Right cardiac atrium (tissue), 5 donors: ENCODE measurements around the gene LRATD1. TPM values are rescaled to one million over a fixed set of nuclear protein-coding genes. Genes with fewer than 3 reads are reported as not detected.
"Not testable (repeated sequence)": the region's sequence is repeated elsewhere in the genome, so short reads cannot be mapped to it uniquely, and the experiment has no call there.

ENCODE experiments used
- ATAC-seq, 2 donors: fragments of 200-7000 bp; cut with Tn5 transposase; one replicate each; pipeline versions ENCODE4 v1.8.0 to v1.9.1; 2020; ENCODE audit warnings: moderate library complexity in 2 of 2, mild to moderate bottlenecking in 1 of 2
- DNase-seq, 3 donors: peaks; one replicate each; pipeline ENCODE4 v3.0.0-alpha.2; 2020
- H3K27ac ChIP-seq: one replicate; pipeline ENCODE4 v1.5.1; 2013; ENCODE audit warnings: mild to moderate bottlenecking, low read length, control low read depth, moderate library complexity
- H3K27me3 ChIP-seq: one replicate; pipeline ENCODE4 v1.6.1; 2013; ENCODE audit not compliant: control insufficient read depth, insufficient read depth
- H3K4me1 ChIP-seq: one replicate; pipeline ENCODE4 v1.6.1; 2013; ENCODE audit warnings: low read length; ENCODE audit not compliant: control insufficient read depth, insufficient read depth
- H3K4me3 ChIP-seq: one replicate; pipeline ENCODE4 v1.5.1; 2013; ENCODE audit warnings: low read length, control low read depth
- H3K9me3 ChIP-seq: one replicate; pipeline ENCODE4 v1.6.1; 2013; ENCODE audit warnings: low read length; ENCODE audit not compliant: control insufficient read depth
- WGBS: extraction: QIAGEN DNeasy Blood & Tissue Kit; methylation state at CpG from one replicate; pipeline ENCODE4 v1.1.7; 2013; 5-methylcytosine and 5-hydroxymethylcytosine counted together
- intact Hi-C, 4 donors: fragments of 100-400 bp; cut with DNase I; formaldehyde crosslinking; loops; one replicate each; pipeline versions ENCODE4 v1.11.0 to v1.14.0; 2022 to 2023
- polyA plus RNA-seq: library from polyadenylated mRNA; stranded (reverse); fragments of 200-250 nt; gene quantifications from one replicate; pipeline ENCODE4 v1.2.3, GENCODE V29; 2013
- total RNA-seq, 4 donors: library from RNA; stranded (reverse); fragmentation: NEBNext Ultra II Directional; extraction: Animal tissue kit (Norgen Biotek cat#: 25700); gene quantifications; one replicate each; pipeline ENCODE4 v1.2.1, GENCODE V29; 2021
- donor health status: healthy with polysubstance abuse.
- donor health status: DM: no; HTN: yes; CAD: no.
- donor health status: DM: no; HTN: no; CAD: no.
- donor health status: DM: no; HTN: yes; CAD: no; lungs with severe emphysema.
- donor health status: DM: yes; HTN: yes; CAD: no.

LRATD1 gene
- total and polyA plus RNA-seq, 5 donors, result 1.9 to 13.5 (median 9.6) TPM

- intact Hi-C loops, result no loop called here
- WGBS, result 43% methylated on average over 4 of the region's 4 CpGs
- no peaks in the 10 kb centered on the region for H3K27me3 ChIP-seq
- no peak overlapping the region for H3K4me3 ChIP-seq
- H3K27ac ChIP-seq, result no peak overlapping the region
- DNase-seq (no peak), ATAC-seq (no peak)
- H3K4me1 ChIP-seq, result no peaks in the 10 kb centered on the region
- H3K9me3 ChIP-seq, result no peaks in the 10 kb centered on the region
These were observed 16.2 kb upstream of the LRATD1 start for GRCh38 chr2:14616342-14616741.

DNA sequence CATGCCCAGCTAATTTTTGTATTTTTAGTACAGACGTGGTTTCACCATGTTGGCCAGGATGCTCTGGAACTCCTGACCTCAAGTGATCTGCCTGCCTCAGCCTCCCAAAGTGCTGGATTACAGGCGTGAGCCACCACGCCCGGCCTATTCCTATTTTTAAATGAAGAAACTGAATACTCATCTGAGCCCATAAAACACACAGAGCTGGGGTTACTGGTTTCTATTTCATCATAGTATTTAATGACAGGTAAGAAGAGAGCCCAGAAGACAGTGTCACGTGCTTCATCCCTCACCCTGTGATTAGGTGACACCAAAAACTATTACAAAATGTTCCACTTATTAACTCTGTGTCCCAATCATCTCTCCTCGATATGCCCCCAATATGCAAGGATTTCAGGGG, 15.6 kb upstream of the LRATD1 start:
- Histone ChIP-seq H3K27me3 (no peaks in the 10 kb centered on the region), H3K9me3 (no peaks in the 10 kb centered on the region), H3K27ac (no peak overlapping the region), H3K4me3 (no peak overlapping the region), H3K4me1 (no peaks in the 10 kb centered on the region)
- no peak for ATAC-seq
- 86% methylated on average over 6 of the region's 6 CpGs for WGBS
- DNase-seq, result no peak
- intact Hi-C loops, result no loop called here

DNA sequence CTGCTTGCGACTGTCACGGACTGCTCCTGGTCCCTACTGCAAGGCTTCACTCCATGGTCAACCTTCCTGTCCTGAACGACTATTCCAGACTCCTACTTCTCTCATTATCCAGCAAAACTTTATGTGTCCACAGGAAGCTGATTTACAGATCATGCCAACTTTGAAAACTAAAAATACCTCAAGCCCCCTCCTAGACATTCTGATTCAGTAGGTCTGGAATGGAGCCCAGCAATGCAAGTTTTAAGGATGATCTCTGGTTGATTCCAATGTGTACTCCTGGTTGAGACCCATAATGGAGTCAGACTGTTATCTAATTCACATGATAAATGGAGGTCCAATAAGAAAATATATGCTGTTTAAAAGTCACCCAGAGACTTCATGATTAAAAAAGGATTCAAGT, 13.1 kb upstream of the LRATD1 start:
- whole genome bisulfite sequencing, result 55% methylated on average over 3 of the region's 3 CpGs
- intact Hi-C loops, result no loop called here

GRCh38 chr2:14621114-14621513, 11.4 kb upstream of the LRATD1 start:
- no peaks in the 10 kb centered on the region for H3K9me3 ChIP-seq
- intact Hi-C loops, result no loop called here
- WGBS, result 88% methylated on average over 1 of the region's 1 CpG
- no peaks in the 10 kb centered on the region for H3K4me1 ChIP-seq
- no peaks in the 10 kb centered on the region for H3K27me3 ChIP-seq
- no peak overlapping the region for H3K4me3 ChIP-seq
- no peak for ATAC-seq
- H3K27ac ChIP-seq, result no peak overlapping the region
- no peak for DNase-seq

More for the DNA sequence above, 13.1 kb upstream of the LRATD1 start:
- Histone ChIP-seq H3K27me3 (no peaks in the 10 kb centered on the region), H3K9me3 (no peaks in the 10 kb centered on the region), H3K4me3 (no peak overlapping the region), H3K27ac (no peak overlapping the region), H3K4me1 (no peaks in the 10 kb centered on the region)
- DNase-seq (no peak), ATAC-seq (no peak)

GRCh38 chr2:14621906-14622549, 10.5 kb upstream of the LRATD1 start:
- WGBS, result 86% methylated on average over 6 of the region's 6 CpGs
- Histone ChIP-seq H3K4me3 (no peak overlapping the region), H3K4me1 (no peaks in the 10 kb centered on the region), H3K27me3 (no peaks in the 10 kb centered on the region), H3K27ac (no peak overlapping the region), H3K9me3 (no peaks in the 10 kb centered on the region)
- DNase-seq (no peak), ATAC-seq (no peak)
- intact Hi-C loops, result no loop called here

DNA sequence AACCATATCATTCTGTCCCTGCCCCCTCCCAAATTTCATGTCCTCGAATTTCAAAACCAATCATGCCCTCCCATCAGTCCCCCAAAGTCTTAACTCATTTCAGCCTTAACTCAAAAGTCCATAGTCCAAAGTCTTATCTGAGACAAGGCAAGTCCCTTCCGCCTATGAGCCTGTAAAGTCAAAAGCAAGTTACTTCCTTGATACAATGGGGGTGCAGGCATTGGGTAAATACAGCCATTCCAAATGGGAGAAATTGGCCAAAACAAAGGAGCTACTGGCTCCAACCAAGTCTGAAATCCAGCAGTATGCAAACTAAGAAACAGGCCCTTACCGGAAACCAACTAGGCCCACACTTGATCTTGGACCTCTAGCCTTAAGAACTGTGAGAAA, 10.0 kb upstream of the LRATD1 start:
- H3K9me3 ChIP-seq, H3K4me1 ChIP-seq, ATAC-seq, intact Hi-C loops, H3K27me3 ChIP-seq, H3K4me3 ChIP-seq, H3K27ac ChIP-seq, DNase-seq: not testable (repeated sequence)
- WGBS, result 84% methylated on average over 3 of the region's 3 CpGs

DNA sequence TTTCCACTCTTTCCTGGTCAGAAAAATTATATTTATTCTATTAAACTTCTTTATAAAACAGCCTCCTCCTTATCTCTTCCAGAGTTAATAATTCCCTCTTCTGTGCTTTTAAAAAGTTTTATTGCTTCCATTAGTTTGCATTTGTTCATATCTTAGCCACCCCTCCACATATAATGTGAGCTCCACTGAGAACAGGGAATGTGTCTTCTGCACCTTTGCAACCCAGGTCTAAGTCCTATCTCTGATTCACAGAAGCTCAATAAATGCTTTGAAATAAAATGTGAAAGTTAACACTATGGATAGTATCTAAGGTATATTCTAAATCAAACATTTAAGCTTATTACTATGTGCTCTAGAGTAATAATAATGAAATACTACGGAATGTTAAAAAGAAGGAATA, 9.3 kb upstream of the LRATD1 start:
- WGBS, result 92% methylated on average over 1 of the region's 1 CpG
- Histone ChIP-seq H3K9me3 (no peaks in the 10 kb centered on the region), H3K4me3 (no peak overlapping the region), H3K27me3 (no peaks in the 10 kb centered on the region), H3K4me1 (no peaks in the 10 kb centered on the region), H3K27ac (no peak overlapping the region)
- DNase-seq (no peak), ATAC-seq (no peak)
- intact Hi-C loops, result no loop called here

DNA sequence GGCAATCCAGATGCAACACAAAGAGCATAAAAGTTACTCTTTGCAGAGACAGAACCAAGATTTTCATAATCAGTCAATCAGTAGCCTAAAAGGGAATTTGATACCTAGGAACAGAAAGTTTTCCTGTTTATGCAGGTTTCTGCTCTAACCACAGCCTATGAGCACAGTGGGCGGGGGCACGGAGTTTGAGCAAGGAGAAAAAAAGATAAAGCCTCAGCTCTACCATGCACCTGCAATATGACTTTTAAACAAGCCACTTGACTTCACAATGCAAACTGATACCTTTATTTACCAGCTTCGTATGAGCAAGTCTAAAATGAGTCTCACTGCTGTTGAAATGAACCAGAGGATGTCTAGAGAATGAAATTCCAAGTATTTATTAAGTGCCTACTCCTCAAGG, 5.6 kb upstream of the LRATD1 start:
- H3K27me3 ChIP-seq, result peaks cover 3% of the 10 kb centered on the region
- H3K9me3 ChIP-seq, result no peaks in the 10 kb centered on the region
- DNase-seq (no peak), ATAC-seq (no peak)
- no peak overlapping the region for H3K27ac ChIP-seq
- intact Hi-C loops, result no loop called here
- H3K4me1 ChIP-seq, result no peaks in the 10 kb centered on the region
- H3K4me3 ChIP-seq, result no peak overlapping the region
- 69% methylated on average over 3 of the region's 3 CpGs for WGBS

- no peak for ATAC-seq
- no peaks in the 10 kb centered on the region for H3K4me1 ChIP-seq
- WGBS, result 70% methylated on average over 2 of the region's 2 CpGs
- intact Hi-C loops, result no loop called here
- no peak overlapping the region for H3K4me3 ChIP-seq
- H3K27me3 ChIP-seq, result peaks cover 3% of the 10 kb centered on the region
- H3K27ac ChIP-seq, result no peak overlapping the region
- no peaks in the 10 kb centered on the region for H3K9me3 ChIP-seq
- DNase-seq, result no peak
These were observed 3.6 kb upstream of the LRATD1 start for GRCh38 chr2:14628901-14629300.

DNA sequence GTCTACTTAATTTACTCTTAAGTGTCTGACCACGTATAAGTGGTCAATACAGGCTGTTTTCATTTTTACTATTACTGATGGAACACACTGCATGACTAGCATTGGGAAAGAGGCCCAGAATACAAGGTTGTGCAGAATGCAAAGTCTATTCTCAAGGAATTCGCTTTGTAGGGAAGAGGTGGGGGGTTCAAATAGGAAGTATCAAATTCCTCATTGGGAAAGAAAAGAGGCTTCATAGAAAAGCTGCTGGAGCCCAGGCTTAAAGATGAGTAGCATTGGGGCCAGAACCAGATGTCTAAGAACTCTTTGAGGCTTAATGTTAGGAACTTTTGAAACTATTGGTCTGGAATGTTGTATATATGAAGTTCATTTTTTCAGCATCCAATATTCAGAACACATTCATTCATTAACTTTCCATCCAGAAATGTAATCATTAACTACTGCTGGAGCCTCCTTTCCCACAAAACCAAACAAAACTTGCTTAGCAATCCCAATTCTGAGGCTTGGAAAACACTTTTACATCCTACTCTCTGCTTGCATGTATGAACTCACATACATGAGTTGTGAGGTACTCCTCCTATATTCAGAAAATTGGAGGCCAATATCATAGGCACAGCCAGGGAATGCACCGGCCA, 994 bp upstream of the LRATD1 start:
- WGBS, result 48% methylated on average over 3 of the region's 3 CpGs
- peaks cover 3% of the 10 kb centered on the region for H3K4me1 ChIP-seq
- ATAC-seq (no peak), DNase-seq (no peak)
- peaks cover 3% of the 10 kb centered on the region for H3K27me3 ChIP-seq
- no peak overlapping the region for H3K27ac ChIP-seq
- intact Hi-C loops, result no loop called here
- no peak overlapping the region for H3K4me3 ChIP-seq
- no peaks in the 10 kb centered on the region for H3K9me3 ChIP-seq

DNA sequence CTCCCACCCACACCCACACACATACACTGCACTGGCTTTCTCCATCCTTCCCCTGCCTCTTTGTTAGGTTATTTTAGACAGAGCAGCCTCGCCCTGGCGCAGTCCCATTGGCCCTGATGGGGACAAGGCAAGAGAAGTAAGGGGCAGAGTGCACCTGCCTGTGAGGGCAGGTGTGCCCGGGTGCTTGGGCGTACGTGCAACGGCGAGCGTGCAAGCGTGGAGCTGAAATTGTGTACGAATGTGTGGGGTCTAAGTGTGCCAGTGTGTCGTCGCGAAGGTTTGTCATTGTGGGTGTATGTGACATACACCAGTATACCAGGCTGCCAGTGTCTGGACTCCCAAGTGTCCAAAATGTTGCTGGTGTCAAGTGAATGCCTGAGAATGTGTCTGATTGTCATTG, 544 bp downstream of the LRATD1 start:
- H3K4me3 ChIP-seq, result peak overlapping the region; percentile 57
- H3K4me1 ChIP-seq, result peaks cover 3% of the 10 kb centered on the region
- H3K9me3 ChIP-seq, result no peaks in the 10 kb centered on the region
- intact Hi-C loops, result no loop called here
- H3K27me3 ChIP-seq, result peaks cover 3% of the 10 kb centered on the region
- 6% methylated on average over 13 of the region's 13 CpGs for WGBS
- peak in 2 of 3 donors; percentile 9 to 30 for DNase-seq
- ATAC-seq, result peak in 1 of 2 donors; percentile 10
- no peak overlapping the region for H3K27ac ChIP-seq
